ENCODE measurements around the gene TGFB1I1.

TGFB1I1 gene

DNA sequence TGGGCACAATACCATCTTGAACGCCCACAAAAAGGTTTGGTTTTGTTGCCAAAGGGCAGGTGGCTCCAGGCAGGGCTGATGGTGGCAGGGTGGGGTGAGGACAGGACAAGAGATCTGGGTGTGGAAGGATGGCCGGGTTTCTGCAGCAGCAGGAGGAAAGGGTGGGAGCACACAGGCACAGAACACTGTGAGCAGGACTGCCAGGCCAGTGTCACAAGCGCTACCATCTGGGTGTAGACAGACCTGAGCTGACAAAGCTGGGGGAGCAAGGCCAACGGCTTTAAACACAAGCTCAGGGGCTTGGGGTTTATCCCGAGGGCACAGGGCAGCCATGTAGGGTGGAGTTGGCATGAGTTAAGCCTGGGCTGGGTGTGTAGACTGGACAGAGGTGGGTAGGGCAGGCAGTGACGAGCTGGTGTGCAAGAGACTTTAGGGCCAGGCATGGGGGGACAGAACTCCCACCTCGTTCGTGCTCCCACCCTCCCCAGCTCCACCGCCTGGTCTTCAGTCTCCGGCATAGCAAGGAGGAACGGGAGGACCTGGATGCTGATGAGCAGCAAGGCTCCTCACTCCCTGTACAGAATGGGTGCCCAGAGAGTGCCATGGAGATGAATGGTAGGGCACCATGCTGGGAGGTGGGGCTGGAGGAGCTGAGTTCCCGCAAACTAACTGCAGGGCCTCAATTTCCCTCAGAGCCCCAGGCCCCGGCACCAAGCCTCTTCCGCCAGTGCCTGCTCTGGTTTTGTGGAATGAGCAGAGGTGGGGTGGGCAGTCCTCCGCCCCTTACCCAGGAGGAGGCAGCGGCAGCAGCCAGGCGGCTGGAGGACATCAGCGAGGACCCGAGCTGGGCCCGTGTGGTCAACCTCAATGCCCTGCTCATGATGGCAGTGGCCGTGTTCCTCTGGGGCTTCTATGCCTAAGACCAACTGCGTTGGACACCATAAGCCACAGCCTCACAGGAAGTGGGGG is 17.9 kb downstream of the TGFB1I1 start:
- TF ChIP-seq, protein P1, sequence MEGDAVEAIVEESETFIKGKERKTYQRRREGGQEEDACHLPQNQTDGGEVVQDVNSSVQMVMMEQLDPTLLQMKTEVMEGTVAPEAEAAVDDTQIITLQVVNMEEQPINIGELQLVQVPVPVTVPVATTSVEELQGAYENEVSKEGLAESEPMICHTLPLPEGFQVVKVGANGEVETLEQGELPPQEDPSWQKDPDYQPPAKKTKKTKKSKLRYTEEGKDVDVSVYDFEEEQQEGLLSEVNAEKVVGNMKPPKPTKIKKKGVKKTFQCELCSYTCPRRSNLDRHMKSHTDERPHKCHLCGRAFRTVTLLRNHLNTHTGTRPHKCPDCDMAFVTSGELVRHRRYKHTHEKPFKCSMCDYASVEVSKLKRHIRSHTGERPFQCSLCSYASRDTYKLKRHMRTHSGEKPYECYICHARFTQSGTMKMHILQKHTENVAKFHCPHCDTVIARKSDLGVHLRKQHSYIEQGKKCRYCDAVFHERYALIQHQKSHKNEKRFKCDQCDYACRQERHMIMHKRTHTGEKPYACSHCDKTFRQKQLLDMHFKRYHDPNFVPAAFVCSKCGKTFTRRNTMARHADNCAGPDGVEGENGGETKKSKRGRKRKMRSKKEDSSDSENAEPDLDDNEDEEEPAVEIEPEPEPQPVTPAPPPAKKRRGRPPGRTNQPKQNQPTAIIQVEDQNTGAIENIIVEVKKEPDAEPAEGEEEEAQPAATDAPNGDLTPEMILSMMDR (IDR thresholded peaks at IDR 0.05) = no peak

DNA sequence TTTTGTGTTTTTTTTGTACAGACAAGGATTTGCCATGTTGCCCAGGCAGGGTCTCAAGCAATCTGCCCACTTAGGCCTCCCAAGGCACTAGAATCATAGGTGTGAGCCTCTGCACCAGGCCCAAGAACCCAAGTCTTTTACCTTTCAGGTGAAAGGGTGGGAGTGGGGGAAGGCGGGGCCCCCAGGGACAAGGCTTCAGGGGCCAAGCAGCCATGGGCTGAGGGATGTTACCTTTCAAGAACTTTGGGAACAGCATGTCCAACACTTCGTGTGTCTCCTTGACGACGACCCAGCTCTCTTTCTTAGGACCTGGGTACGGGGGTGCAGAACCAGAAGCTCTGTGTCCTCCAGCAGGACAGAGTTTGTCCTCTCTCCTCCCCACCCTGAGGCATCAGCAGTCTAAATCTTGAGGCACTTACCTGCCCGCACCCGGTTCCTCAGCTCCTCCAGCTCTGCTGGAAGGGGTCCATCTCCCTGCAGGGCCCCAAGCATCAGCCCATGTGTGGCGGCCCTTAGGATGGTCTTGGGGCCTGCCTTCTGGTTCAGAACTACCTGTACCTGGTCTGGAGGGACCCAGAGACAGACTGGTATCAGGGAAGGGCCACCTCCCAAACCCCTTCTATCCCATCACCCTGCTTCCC is 19.9 kb downstream of the TGFB1I1 start:
- TF ChIP-seq, protein P1 (IDR thresholded peaks at IDR 0.05) = no peak

GRCh38 chr16:31493506-31494125 is 21.7 kb downstream of the TGFB1I1 start:
- TF ChIP-seq, protein P1 (IDR thresholded peaks at IDR 0.05) = no peak

GRCh38 chr16:31496670-31497069 is 24.7 kb downstream of the TGFB1I1 start:
- TF ChIP-seq, protein P1 (IDR thresholded peaks at IDR 0.05) = no peak

DNA sequence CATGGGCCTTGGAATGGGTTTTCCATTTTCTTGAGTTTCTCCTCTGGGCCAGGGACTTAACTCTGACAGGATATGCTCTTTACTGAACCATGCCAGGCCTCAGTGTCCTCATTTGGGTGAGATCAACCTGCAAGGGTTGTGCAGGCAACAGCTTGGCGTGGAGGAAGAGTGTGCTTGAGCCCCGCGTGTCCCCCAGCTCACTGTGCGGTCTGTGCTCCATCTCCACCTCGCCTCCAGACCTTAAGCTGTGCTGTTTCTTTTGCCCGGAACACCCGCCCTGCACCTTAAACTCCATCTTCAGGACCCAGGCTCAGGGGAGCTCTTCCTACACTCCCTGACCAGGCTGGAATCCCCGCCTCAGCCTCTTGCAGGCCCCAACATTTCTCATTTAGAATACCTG is 26.5 kb downstream of the TGFB1I1 start:
- TF ChIP-seq, protein P1 (IDR thresholded peaks at IDR 0.05) = no peak

- TF ChIP-seq, protein P1 (IDR thresholded peaks at IDR 0.05) = no peak
Measured at GRCh38 chr16:31499928-31500327, 28.0 kb downstream of the TGFB1I1 start.

GRCh38 chr16:31501226-31501965 is 29.4 kb downstream of the TGFB1I1 start:
- TF ChIP-seq, protein P1 (IDR thresholded peaks at IDR 0.05) = no peak

Measured in LNCAP (cell line).